Epithelial cell of esophagus (primary cell): ENCODE measurements around the gene DTHD1.

Experiments
- DNase-seq: peaks from one replicate; pipeline ENCODE4 v3.0.0; 2010; ENCODE audit warnings: low read depth
- H3K4me3 ChIP-seq: 2 replicates; pipeline ENCODE4 v1.5.1; 2011; ENCODE audit warnings: mild to moderate bottlenecking, low read length, control low read depth
- CTCF ChIP-seq: IDR thresholded peaks from 2 replicates; pipeline ENCODE4 v1.5.1; 2011; ENCODE audit warnings: low read depth, mild to moderate bottlenecking, low read length, control low read depth, inconsistent platforms; ENCODE audit not compliant: insufficient read depth; ENCODE audit errors: missing control alignments

Gene DTHD1

DNA sequence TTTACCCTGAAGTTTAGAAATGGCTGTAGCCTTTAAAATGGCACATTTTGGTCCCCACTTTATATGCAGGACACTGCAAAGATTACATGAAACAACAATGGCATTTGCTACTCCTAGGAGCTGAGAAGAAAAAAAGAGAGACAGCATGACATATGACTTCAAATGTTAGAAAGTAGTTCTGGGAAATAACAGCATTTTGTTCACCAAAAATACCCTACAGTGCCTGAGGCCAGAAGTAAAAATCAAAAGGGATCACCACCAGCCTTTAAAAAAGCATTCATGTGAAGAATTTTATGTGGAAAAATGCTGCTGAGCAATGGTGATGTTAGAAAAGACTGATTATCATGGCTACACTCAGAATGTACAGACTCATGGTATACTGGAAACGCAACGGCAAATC lies 110.0 kb downstream of the DTHD1 start:
- DNase-seq: no peak
- no peak overlapping the region for H3K4me3 ChIP-seq
- no peak for TF ChIP-seq CTCF

DNA sequence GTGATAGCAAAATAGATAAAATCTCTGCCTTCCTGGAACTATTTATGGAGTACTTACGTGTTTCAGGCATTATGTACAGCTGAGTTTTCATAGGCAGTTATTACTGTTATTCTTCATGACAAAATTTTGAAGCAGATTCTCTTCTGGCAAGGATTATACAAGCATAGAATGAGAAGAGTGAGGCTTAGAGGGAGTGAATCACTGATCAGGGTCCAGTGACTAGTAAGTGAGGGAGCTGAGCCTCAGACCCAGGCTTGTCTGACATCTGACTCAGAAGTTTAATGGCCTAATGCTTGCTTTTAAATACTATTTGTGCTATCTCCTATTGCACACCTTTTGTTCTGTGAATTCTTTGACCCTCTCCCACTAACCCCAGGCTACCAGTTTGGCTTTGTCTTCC lies 110.6 kb downstream of the DTHD1 start:
- DNase-seq: peak; percentile 83
- TF ChIP-seq CTCF: no peak

GRCh38 chr4:36392916-36393315 lies 111.5 kb downstream of the DTHD1 start:
- no peak for TF ChIP-seq CTCF
- H3K4me3 ChIP-seq: no peak overlapping the region
- peak; percentile 66 for DNase-seq

More for the DNA sequence above, 110.6 kb downstream of the DTHD1 start:
- no peak overlapping the region for H3K4me3 ChIP-seq
